ENCODE data around the gene CADPS.

DNA sequence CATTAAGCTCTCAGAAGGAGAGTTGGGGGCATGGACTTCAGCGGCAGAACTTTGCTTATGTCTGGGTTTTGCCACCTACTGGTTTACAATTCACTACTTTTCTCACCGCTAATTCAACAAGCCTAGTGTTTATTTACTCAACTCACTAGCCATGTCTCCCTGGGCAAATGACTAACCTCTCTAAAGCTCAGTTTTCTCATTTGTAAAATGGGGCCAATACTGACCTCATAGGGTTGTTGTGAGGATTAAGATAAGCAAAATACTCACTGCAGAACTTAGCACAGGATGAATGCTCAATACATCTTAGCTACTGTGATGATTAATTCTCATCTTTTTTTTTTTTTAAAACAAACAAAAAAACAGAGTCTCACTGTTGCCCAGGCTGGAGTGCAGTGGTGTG lies 106.3 kb downstream of the CADPS start:
- TF ChIP-seq, protein P1, sequence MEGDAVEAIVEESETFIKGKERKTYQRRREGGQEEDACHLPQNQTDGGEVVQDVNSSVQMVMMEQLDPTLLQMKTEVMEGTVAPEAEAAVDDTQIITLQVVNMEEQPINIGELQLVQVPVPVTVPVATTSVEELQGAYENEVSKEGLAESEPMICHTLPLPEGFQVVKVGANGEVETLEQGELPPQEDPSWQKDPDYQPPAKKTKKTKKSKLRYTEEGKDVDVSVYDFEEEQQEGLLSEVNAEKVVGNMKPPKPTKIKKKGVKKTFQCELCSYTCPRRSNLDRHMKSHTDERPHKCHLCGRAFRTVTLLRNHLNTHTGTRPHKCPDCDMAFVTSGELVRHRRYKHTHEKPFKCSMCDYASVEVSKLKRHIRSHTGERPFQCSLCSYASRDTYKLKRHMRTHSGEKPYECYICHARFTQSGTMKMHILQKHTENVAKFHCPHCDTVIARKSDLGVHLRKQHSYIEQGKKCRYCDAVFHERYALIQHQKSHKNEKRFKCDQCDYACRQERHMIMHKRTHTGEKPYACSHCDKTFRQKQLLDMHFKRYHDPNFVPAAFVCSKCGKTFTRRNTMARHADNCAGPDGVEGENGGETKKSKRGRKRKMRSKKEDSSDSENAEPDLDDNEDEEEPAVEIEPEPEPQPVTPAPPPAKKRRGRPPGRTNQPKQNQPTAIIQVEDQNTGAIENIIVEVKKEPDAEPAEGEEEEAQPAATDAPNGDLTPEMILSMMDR (IDR thresholded peaks at IDR 0.05; ENCODE audit: low read length) = no peak
- TF ChIP-seq EZH2 (IDR thresholded peaks at IDR 0.05; ENCODE audit: borderline replicate concordance, low read length) = no peak

Measured in OCI-LY1 (cell line).